Measurements from ENCODE around the gene DDT. TPM values are rescaled to one million over a fixed set of nuclear protein-coding genes. Genes with fewer than 3 reads are reported as not detected.

The DDT gene
- total and polyA plus RNA-seq, 10 of the 15 experiments (the other 5 are each of a cell fraction or from before 2014, with no cell fraction given): 25.1 to 408 (median 202) TPM

GRCh38 chr22:24008022-24008283 lies 33.7 kb upstream of the DDT start:
- Histone ChIP-seq H3K79me2 (ENCODE audit: control insufficient read depth, insufficient read depth, low read length) (peaks cover 18% of the 10 kb centered on the region), H4K20me1 (ENCODE audit: control insufficient read depth, insufficient read depth) (no peaks in the 10 kb centered on the region), H3K9ac (ENCODE audit: control insufficient read depth, insufficient read depth, low read length) (no peak overlapping the region), H2AFZ (ENCODE audit: control insufficient read depth, low read depth, low read length) (no peak overlapping the region), H3K27ac (ENCODE audit: control insufficient read depth, insufficient read depth) (no peak overlapping the region), H3K27me3 (replicated peaks in 1 of 2; ENCODE audit: control insufficient read depth in 2 of 2, insufficient read depth in 2 of 2, low read length in 1 of 2) (no peaks in the 10 kb centered on the region), H3K4me1 (ENCODE audit: control insufficient read depth, insufficient read depth, low read length) (no peaks in the 10 kb centered on the region), H3K9me3 (replicated peaks; ENCODE audit: control insufficient read depth, insufficient read depth, low read length) (no peaks in the 10 kb centered on the region), H3K4me3 (no peak overlapping the region), H3K36me3 (ENCODE audit: control insufficient read depth in 2 of 2, insufficient read depth in 2 of 2, low read length in 1 of 2) (no peaks in the 10 kb centered on the region), H3K4me2 (ENCODE audit: control insufficient read depth, insufficient read depth) (no peak overlapping the region)
- in situ Hi-C loops (cut with MboI) (loop anchor here (5.0 kb wide), 1 partner anchor 71 kb away; no protein-coding TSS in a partner anchor), intact Hi-C loops (cut with micrococcal nuclease; ENCODE audit: unreplicated experiment) (loop anchor here (10.0 kb wide), 1 partner anchor 63 kb away; no protein-coding TSS in a partner anchor)
- ATAC-seq (no peak), FAIRE-seq (no peak), DNase-seq (ENCODE audit: low read depth, low spot score) (no peak)
- BruUV-seq (replicated peaks): no TSS peak
- ChIA-PET POLR2A (no interaction called here), SMC1A (ENCODE audit: uncharacterized antibody, unreplicated experiment) (no interaction called here), RAD21 (ENCODE audit: unreplicated experiment) (no interaction called here), CTCF (interaction anchor here (0.6 to 1.2 kb wide), 2 partner anchors 149 to 500 kb away, joined by 3 to 4 read pairs; no protein-coding TSS in a partner anchor)
- 0% methylated on average over 1 of the region's 1 CpG for WGBS (ENCODE audit: insufficient coverage, insufficient replicate concordance, low lambda C conversion rate, missing lambda C conversion rate)
- TF ChIP-seq SMAD5 (IDR thresholded peaks at IDR 0.05; ENCODE audit: low read depth): no peak
- TF ChIP-seq EZH2 (IDR thresholded peaks at IDR 0.05; ENCODE audit: borderline replicate concordance, control insufficient read depth, low read depth, low read length): no peak
- TF ChIP-seq SIX5 (IDR thresholded peaks at IDR 0.05; ENCODE audit: low read depth, low read length, severe bottlenecking): no peak
- TF ChIP-seq DPF2 (IDR thresholded peaks at IDR 0.05): no peak
- no peak for TF ChIP-seq SREBF2 (IDR thresholded peaks at IDR 0.05; ENCODE audit: low read length)
- TF ChIP-seq ZBTB4 (CRISPR knock-in tag; IDR thresholded peaks at IDR 0.05): no peak
- TF ChIP-seq NKRF (conservative IDR thresholded peaks at IDR 0.05): no peak
- TF ChIP-seq ZNF592 (IDR thresholded peaks at IDR 0.05): no peak
- no peak for TF ChIP-seq YBX1 (IDR thresholded peaks at IDR 0.05)
- TF ChIP-seq IKZF2 (IDR thresholded peaks at IDR 0.05): no peak
- no peak for TF ChIP-seq POLR2AphosphoS2 (IDR thresholded peaks at IDR 0.05; ENCODE audit: low read depth, low read length)
- TF ChIP-seq NR2C1 (IDR thresholded peaks at IDR 0.05): no peak
- no peak for TF ChIP-seq BHLHE40 (IDR thresholded peaks at IDR 0.05; ENCODE audit: borderline replicate concordance in 1 of 2, low read depth in 2 of 2, low read length in 1 of 2)
- no peak for TF ChIP-seq PML (IDR thresholded peaks at IDR 0.05; ENCODE audit: low read length)
- no peak for TF ChIP-seq TCF3 (IDR thresholded peaks at IDR 0.05; ENCODE audit: borderline replicate concordance, insufficient read depth, low read depth, low read length)
- TF ChIP-seq CBFB (IDR thresholded peaks at IDR 0.05; ENCODE audit: low read depth): no peak
- TF ChIP-seq TAF1 (IDR thresholded peaks at IDR 0.05; ENCODE audit: borderline replicate concordance, low read depth, low read length): no peak
- TF ChIP-seq RBBP5 (conservative IDR thresholded peaks at IDR 0.05): no peak

Data from GM12878 (cell line).